Medulla oblongata (tissue), 1 donor: ENCODE results near the gene DMD.
A peak's percentile ranks its signal among the peaks of the same experiment; 100 is the strongest.
"Not testable (repeated sequence)": the region's sequence is repeated elsewhere in the genome, so short reads cannot be mapped to it uniquely, and the experiment has no call there.

Experiments
- DNase-seq: peaks from one replicate; pipeline ENCODE4 v3.0.0-alpha.2; 2015; ENCODE audit errors: extremely low spot score

The DMD gene

GRCh38 chrX:33211356-33212260, at the start of gene DMD:
Gene DMD (minus strand): TSS chrX:33211549. CDS start chrX:33211312, 237 bp downstream.
- peak; percentile 61 for DNase-seq

- no peak for DNase-seq
These were observed 41.0 kb upstream of the DMD start for GRCh38 chrX:33252306-33252825.

- no peak for DNase-seq
These were observed 7.5 kb upstream of the DMD start for GRCh38 chrX:33218819-33219218.

GRCh38 chrX:33210156-33210555, 1.2 kb downstream of the DMD start:
- DNase-seq: no peak

GRCh38 chrX:33207056-33207455, 4.3 kb downstream of the DMD start:
- no peak for DNase-seq

GRCh38 chrX:33205321-33205720, 6.0 kb downstream of the DMD start:
- DNase-seq: no peak

- DNase-seq: no peak
These were observed 6.5 kb downstream of the DMD start for GRCh38 chrX:33204889-33205288.

GRCh38 chrX:33198561-33199279, 12.6 kb downstream of the DMD start:
- DNase-seq: no peak

- DNase-seq: no peak
These were observed 15.7 kb downstream of the DMD start for GRCh38 chrX:33195698-33196097.

GRCh38 chrX:33194876-33195433, 16.4 kb downstream of the DMD start:
- no peak for DNase-seq

- DNase-seq: no peak
These were observed 17.1 kb downstream of the DMD start for GRCh38 chrX:33194289-33194688.

- DNase-seq: no peak
These were observed 21.3 kb downstream of the DMD start for GRCh38 chrX:33190016-33190415.

- DNase-seq: no peak
These were observed 22.5 kb downstream of the DMD start for GRCh38 chrX:33188881-33189280.

- no peak for DNase-seq
These were observed 23.1 kb downstream of the DMD start for GRCh38 chrX:33188286-33188685.

- DNase-seq: not testable (repeated sequence)
These were observed 26.5 kb downstream of the DMD start for GRCh38 chrX:33184803-33185202.

- DNase-seq: peak; percentile 19
These were observed 28.0 kb downstream of the DMD start for GRCh38 chrX:33183361-33183760.

- DNase-seq: no peak
These were observed 32.7 kb downstream of the DMD start for GRCh38 chrX:33178690-33179089.

- no peak for DNase-seq
These were observed 33.1 kb downstream of the DMD start for GRCh38 chrX:33178218-33178617.

- DNase-seq: no peak
These were observed 36.1 kb downstream of the DMD start for GRCh38 chrX:33175201-33175600.

GRCh38 chrX:33171041-33171440, 40.3 kb downstream of the DMD start:
- DNase-seq: no peak

GRCh38 chrX:33161829-33162228, 49.5 kb downstream of the DMD start:
- no peak for DNase-seq

- no peak for DNase-seq
These were observed 51.1 kb downstream of the DMD start for GRCh38 chrX:33160273-33160672.
